Activated CD8-positive, alpha-beta memory T cell treated with anti-CD3 and anti-CD28 coated beads, Interleukin-2, amount 50 U/mL, for 1 hour (primary cell): ENCODE results near the gene NOTCH2NLA.
"Not testable (repeated sequence)": the region's sequence is repeated elsewhere in the genome, so short reads cannot be mapped to it uniquely, and the experiment has no call there.

ENCODE experiments used
- DNase-seq: peaks from one replicate; pipeline ENCODE4 v3.0.0-alpha.2; 2020; ENCODE audit errors: extremely low read depth

NOTCH2NLA gene

DNA sequence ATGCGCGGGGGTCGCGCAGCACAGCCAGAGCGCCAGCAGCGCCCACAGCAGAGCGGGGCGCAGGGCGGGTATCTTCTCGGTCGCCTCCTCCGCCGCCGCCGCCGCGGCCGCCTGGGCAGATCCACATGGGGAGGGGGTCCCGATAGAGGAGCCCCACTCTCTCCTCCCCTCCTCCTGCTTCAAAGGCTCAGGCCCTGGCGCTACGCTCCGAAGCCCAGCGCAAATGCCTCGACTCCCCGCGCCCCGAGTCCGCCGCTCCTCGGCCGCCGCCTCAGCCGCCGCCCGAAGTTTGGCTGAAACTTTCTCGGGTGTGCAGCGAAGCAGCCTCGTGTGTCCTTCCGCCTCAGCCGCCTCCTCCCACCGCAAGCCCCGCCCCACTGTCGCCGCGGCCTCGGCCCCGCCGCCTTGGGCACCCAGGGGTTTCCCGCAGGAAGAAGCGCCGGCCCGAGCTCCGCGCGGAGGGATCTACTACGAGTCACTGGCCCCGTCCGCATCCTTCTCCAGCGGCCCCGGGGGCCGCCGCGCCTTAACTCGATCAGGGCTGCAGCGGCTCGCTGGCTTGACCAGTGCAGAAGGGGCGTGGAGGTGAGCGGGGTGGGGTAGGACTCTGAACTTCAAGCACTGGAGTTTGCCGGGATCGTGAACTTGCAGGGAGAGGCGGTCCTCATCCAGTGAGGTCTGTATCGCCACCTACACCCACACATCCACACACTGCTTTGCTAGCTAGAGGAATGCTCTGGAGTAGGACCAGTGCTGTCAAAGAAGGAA is at the start of gene NOTCH2NLA:
Gene NOTCH2NLA (minus strand): TSS at position 312 of the 768 bp plus-strand sequence. CDS start 39,684 bp downstream, outside the sequence.
- not testable (repeated sequence) for DNase-seq

DNA sequence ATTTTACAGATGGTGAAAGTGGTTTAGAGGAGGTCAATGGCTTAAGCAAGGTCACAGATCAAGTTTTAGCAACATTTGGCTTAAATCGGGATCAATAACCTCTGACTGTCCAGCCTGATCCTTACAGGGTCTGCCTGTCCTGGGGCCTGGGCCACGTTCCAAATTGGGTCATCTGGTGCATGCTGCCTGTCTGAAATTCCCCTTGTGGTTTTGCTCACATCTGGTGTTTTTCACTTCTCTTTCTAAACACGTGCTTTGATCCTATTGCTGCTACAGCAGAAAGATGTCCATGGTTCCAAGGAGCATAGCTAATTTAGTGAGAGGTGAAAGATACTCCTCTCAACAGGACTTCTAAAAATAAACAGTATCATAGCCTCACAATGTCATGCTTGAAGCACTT is 49.5 kb upstream of the NOTCH2NLA start:
- not testable (repeated sequence) for DNase-seq

DNA sequence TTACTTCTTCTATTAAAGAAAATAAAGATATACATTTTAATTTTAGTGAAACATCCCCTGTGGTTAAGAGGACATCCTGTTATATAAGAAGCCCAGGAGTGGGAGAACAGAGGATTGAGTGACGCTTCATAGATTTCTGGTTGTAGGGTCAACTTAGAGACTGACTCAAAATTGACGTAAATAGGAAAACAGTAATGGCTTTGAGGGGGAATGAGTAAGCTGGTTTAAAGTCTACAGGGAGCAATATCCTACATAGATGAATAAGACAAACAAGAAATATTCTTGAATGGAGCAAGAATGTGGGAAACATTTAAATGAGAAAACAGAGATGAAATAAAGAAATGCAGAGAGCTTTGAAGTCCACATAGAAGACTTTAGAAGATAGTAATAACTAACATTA is 48.3 kb upstream of the NOTCH2NLA start:
- DNase-seq, result not testable (repeated sequence)

DNA sequence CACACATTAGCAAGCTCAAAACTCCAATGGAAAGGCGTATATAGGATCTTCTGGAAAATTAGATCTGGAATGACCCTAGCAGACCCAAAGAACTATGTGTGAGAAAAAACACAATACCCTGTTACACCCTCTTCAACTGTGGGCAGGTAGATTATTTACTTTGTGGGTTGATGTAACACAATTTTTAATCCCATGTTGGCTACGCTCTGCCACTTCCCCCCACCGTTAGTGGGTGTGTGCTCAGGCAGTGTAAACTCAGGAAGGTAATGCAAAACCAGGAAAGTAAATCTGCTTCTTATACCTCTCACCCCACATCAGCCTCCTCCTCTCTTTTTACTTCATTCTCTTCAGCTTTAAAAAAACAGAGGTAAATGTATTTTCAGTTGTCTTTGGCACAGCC is 45.3 kb upstream of the NOTCH2NLA start:
- not testable (repeated sequence) for DNase-seq

DNA sequence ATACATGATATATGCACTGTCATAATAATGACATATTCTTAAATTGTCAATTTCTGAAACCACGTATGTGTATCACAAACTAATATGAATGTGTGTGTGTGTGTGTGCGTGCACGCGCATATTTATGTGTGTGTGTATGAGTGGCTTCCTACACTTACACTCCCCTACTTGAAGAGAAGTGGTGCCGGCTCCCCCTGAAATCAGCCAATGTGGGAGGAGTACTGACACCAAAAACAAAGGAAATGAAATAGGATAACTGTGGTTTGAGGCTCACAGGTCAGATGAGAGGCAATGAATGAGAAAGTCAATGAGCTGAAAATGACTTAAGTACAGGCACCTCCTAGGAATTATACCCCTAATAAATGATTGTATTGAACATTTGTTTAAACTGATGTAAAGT is 44.4 kb upstream of the NOTCH2NLA start:
- DNase-seq, result not testable (repeated sequence)

DNA sequence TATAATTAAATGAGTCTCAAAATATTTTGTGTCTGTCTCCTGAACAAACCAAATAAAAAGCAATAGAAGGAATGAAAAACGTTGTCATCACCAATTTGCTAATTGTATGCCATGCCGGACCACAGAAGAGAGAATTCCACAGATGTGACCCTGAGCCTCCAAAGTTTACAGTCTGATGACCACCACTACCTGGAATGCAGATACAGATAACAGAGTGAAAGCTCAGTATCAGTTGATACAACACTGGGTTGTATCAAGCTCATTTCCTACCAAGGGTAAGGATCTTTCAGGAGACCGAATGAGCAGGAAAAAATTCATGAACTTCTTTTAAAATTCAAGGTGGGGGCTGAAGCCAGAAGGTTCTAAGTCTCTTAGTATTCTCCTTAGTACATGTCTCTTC is 43.9 kb upstream of the NOTCH2NLA start:
- DNase-seq, result not testable (repeated sequence)

DNA sequence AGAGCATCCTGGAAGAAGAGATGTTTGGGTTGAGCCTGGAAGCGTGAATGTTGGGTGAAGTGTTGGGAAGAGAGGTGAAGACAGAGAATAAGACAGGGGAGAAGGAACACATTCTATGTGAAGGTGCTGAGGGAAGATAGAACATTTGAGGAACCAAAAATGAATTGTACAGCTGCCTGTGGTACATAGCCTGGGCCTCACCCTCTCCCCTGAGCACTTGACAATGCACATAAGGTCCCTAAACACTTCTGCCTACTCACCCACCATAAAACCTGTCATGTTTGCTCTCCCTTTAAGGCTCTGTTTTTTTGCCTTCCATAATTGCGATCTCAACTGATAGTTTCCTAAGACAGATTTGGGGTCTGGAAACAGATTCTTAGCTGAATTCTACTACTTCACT is 43.2 kb upstream of the NOTCH2NLA start:
- not testable (repeated sequence) for DNase-seq

DNA sequence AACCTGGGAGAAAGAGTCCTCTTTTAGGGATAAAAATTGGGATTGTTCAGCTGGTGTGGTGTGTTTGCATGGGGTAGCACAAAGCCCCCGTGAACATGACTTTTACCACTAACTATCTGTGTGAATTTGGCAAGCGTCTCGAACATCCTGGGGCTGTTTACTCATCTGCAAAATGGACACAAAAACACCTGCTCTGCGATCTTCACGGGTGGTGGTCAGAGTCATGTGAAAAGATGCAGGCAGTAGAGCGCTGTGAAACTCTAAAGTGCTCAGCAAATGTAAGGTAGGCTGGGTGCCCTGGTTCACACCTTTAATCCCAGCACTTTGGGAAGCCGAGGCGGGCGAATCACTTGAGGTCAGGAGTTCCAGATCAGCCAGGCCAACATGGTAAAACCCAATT is 41.3 kb upstream of the NOTCH2NLA start:
- not testable (repeated sequence) for DNase-seq

DNA sequence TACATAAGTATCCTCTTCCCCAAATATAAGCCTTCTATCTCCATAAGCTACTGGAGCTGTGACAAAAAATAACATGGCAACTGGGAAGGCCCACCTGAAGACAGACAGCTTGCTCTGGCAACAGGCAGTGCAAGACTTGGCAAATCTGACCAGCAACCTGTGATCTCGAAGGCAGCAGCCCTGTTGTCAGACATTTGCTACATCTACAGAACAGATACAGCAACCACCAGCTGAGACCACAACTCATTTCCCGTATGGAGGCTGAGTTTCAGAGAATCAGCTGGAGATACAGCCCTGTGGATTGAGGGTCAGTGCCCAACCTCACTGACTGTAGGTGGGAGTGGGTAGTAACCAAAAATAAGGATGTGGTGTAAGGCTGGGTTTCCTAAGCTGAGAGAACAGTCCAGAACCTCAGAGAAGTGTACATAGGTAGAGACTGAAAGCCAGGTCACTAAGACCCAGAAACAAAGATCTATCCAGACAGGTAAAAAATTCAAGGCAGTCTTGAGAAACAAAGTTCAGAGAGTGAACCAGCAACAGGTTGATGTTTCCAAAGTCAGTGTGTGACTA is 37.4 kb upstream of the NOTCH2NLA start:
- DNase-seq, result not testable (repeated sequence)

DNA sequence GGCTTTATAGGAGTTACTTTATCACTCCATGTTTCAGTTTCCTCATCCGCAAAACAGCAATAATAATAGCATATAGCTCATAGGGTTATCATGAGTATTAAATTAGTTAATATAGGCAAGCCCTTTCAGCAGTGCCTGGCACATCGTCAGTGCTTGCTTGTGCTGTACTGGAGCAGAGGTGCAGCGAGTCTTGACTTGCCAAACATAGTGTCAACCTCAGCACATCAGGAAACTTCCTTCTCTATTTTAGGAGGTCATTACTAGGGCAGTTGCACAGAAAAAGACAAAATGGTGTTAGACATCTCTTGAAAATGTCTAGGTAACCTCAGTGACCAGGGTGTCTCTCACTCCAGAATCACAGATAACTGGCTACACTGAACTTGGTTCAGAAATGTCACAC is 35.9 kb upstream of the NOTCH2NLA start:
- not testable (repeated sequence) for DNase-seq

DNA sequence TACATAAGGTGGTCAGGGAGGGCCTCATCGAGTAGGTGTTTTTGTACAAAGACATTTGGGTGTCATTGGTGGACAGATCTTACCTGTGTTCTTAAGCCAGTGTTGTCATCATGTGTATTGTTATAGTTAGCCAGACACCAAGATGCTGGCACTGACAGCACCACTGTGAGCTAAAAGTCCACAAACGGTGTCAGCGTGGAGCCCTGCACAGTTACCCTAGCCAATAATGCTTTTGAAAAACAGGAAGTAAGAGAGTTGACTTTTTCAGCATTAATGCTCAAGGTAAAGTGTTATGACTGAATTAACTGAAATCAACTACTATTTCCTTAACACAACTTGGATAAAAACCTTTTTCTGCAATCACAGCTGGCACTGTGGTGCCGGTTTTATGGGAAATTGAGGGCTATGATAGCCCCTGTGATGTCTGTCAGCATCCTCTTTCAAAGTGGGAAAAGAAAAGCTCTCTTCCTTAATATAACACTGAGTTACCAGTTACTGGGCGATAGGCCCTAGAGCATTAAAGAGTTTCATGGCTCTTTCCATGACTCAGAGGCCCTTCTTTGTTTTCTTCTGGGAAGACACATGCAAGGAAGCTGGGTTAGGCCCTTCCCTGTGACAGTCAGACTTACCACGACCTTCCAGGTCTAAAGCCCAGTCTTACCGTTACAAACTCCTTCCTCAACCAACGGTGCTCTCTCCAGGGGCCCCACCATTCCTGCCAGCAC is 31.3 kb upstream of the NOTCH2NLA start:
- not testable (repeated sequence) for DNase-seq

DNA sequence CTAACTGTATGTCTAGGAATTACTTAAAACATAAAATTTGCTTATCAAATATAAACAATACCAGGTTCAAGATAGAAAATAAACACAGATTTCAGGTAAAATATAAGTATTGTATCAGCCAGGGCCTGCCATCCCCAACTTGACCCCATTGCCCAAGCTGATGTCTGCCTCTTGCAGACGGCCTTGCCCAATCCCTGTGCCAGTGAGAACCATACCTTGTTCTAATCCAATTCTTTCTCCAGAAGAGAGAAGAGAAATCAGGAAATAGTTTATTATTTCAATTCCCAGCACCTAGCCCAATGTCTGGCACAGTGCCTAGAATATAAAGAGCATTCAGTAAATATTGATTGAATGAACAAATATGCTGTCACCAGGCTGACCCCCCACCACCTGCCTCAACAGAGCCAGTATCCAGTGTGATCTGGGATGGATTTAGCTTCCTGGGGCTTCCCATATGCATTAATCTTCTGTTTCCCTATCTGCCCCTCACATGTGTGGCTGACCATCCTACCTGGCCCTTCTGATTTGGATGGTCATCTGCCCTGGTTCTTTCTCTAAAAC is 29.3 kb upstream of the NOTCH2NLA start:
- not testable (repeated sequence) for DNase-seq

DNA sequence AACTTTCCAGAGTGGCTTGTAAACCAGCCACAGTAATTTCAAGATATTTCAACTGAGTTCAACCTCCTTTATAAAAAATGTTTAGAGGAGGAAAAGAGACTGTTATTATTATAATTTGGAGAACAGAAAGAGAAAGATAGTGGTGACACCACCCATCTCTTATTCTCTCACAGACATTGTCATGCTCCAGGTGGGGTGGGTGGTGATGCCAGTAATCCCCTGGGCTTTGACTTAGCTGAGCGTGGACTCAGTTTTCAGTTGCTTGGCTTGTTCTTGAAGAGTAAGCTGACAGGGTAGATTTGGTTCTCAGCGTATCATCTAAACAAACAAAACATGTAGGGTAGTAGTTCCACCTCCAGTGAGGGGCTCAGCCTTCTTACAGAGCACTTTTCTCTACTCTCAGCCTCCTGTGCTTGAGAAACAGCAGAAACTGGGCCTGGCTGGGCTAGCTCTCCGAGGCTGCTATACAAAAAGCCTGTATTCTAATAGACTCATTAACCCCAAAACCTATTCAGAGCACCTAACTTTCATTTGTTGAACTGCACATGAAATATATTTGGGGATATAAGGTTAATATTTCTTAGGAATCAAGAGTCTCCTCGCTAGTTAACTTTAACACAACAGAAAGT is 25.9 kb upstream of the NOTCH2NLA start:
- not testable (repeated sequence) for DNase-seq

DNA sequence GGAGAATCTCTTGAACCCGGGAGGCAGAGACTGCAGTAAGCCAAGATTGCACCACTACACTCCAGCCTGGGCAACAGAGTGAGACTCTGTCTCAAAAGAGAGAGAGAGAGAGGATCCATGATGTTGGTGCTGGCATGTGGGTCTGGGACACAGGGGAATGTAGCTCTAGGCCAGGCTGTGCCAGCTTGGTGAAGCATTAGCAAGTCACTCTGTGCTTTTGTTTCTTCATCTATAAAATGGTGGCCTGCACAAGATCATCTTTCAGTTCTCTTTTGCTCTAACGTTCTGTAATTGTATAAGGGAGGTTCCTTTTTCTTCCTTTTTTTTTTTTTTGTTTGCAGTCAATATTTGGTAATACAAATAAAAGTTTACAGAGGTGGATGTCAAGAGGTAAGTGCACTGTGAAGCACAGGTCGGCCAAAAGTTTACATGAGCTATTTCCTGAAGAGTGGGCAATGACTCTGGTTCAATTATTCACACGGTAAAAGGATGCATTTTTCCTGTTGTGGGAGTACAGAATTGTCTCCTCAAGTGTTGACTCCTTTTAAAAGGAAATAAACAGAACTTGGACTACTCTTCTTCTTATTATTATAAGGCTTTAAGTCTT is 24.5 kb upstream of the NOTCH2NLA start:
- not testable (repeated sequence) for DNase-seq

DNA sequence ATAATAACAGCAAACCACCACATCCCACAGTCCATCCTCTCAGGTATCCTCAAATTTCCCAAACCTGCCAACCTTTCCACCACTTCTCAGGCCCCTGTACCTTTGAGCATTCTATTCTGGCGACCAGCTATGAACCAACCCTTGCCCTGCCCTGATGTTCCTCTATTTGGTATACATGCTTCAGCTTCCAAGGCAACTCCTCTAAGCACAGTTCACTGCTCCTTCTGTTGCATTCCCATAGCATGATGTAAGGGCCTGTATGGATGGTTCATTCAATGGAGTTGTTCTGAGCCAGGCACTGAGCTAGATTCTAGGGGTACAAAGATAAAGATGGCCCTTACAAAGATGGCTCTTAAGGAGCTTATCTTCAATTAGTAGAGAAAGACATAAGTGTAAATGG is 22.7 kb upstream of the NOTCH2NLA start:
- DNase-seq, result not testable (repeated sequence)

DNA sequence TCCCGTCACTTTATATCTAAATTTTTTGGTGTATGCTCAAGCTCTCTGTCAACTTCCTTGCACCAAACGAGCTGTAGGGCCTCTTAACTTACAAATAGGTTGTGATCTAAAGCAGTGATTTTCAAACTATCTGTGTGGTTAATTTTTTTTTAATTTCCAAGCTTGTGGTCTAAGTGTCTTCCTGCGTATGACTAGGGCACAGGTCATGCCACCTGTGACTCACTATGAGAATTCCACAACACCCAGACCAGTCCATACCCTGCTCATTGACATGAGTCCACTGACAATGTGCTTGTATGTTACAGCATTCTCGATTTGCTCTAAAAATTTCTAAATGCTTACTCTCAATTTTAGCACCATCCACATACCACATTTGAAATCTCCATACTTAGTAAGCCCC is 19.8 kb upstream of the NOTCH2NLA start:
- DNase-seq, result not testable (repeated sequence)

DNA sequence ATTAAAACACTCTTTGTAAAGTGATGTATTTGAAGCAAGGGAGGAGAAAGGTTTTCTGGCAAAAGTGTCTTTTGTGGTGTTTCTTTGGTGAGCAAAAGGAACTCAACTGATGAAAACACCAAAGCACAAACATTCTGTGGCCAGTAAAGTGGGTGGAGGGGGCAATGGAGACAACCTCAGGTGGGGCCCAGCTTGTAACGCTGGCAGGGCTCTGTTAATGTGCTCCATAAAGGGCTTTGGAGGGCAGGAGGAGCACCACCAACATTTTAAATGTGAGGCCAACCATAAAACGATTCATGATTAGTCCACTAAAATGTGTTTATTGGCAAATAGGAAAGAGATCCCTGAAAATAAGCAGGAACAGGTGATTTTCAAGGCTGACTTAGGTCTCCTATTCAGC is 7.8 kb upstream of the NOTCH2NLA start:
- not testable (repeated sequence) for DNase-seq

DNA sequence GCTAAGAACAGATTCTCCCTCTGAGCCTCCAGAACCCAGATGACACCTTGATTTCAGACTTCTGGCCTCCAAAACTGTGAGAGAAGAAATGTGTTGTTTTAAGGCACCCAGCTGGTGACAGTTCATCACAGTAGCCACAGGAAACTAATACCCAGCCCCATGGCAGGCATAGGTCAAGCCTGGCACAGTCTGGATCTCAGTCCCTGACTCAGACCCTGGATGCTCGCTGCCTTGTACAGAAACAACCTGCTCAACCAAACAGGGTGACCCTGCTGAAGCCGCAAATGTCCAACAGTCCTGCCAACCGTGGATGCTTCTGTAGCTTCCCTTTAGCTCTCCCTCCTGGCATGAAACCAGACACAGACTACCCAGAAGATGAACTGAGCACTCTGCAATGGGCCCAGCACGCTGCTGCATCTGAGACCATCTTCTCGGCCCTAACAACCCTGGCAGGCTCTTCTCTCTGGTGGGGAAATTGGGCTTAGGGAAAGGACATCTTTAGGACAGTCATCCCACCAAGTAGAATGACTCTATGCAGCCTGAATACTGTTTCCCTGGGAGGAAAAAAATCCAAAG is 7.3 kb upstream of the NOTCH2NLA start:
- DNase-seq, result not testable (repeated sequence)

DNA sequence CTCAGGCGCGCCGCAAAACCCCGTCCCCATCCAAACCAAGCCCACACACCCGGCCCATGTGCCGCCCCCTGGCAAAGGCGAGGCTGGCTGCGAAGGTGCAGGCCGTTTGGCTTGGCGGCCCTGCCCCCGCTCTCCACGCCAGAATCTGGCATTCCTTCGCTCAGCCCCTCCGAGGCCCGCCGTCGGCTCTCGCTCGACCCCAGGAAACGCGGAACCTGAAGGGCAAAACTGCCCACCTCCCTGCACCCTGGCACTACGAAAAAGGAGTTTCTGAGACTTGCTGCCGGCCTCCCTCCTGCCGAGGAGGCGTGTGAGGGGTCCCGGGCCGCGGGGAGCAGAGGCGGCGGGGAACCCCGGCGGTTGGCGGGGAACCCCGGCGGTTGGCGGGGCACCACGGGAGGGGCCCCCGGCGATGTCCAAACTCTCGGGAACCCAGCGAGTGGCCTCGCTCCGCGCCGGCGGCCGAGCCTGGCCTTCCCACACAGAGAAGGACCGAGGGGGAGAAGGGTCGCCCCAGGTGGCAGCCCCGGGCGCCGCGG is 608 bp downstream of the NOTCH2NLA start:
- not testable (repeated sequence) for DNase-seq

DNA sequence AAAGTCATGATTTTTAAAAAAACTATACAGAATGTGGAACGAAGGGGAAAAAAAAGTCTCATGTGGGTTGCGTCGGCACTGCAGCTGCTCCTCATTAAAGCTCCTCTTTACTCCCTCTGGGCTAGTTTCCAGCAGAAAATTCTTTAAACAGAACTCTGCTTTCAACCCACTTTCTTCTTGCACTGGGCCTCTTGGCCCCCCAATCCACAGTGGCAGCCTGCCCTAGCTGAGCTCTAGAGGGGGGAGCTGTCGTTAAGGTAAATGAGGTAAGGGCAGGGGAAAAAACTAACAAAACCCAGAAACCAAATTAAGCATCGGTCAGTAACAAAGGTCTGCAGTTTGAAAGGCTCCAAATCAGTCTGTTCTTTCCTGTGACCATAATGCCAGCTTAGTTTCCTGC is 54.3 kb downstream of the NOTCH2NLA start:
- not testable (repeated sequence) for DNase-seq

DNA sequence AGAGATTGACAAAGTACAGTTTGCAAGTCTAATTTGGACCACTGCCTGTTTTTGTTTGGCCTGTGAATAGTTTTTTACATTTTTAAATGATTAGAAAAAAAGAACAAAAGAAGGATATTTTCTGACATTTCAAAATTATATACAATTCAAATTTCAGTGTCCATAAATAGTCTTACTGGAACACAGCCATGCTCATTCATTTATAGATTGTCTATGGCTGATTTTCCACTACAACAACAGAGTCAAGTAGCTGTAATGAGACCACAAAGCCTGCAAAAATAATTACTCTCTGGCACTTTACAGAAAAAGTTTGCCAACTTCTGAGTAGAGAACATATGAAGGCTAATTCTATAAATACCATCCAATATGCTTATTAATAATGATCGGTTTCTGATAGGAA is 61.1 kb downstream of the NOTCH2NLA start:
- DNase-seq, result not testable (repeated sequence)
